ENCODE results near the gene R3HDM2.

R3HDM2 gene

DNA sequence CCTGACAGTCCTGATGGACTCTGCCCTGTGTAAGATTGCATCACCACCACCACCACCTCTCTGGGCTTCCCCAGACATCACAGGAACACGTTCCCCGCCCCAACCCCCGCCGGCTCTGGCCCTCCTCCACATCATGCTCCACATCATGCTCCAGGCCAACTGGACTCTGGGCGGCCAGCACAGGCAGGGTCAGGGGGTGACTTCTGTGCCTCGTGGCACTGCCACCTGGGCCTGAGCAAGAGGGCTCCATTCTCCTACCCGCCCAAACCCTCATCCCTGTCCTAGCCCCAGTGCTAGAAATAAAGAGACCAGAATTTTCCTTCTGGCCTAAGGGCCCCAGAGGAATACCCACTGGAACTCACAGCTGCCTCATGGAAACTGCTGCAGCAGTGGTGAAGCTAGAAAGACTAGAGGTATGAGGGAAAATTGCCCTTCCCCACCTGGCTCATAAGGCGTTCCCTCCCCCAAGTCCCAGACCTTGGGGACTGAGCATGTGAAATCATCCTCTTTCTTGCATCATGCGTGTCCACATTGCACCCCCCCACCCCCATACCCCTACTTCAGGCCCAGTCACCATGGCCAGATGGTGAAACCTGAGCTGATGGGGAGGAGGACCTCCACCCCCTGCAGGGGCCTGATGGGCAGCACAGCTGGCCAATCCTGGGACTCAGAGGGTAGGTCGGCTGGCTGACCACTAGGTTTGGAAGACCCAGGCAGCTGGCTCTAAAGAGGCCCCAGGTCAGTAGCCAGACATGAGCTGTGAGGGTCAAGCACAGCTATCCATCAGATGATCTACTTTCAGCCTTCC lies 23.9 kb upstream of the R3HDM2 start, which contains the start of gene INHBE:
INHBE (plus strand) TSS at position 742 of the 808 bp plus-strand sequence. CDS start 230 bp downstream, outside the sequence.
- no peaks in the 10 kb centered on the region for H3K79me2 ChIP-seq (ENCODE audit: insufficient read depth, low read length)
- peaks cover 12% of the 10 kb centered on the region for H3K4me1 ChIP-seq (ENCODE audit: insufficient read depth, low read length, poor library complexity, severe bottlenecking)
- H4K20me1 ChIP-seq (ENCODE audit: insufficient read depth, low read length, poor library complexity, severe bottlenecking): no peaks in the 10 kb centered on the region
- peak within 1 kb of the TSS; percentile 50 for H3K4me2 ChIP-seq (ENCODE audit: low read depth, low read length, poor library complexity, severe bottlenecking)
- peak within 1 kb of the TSS; percentile 24 for H3K9ac ChIP-seq (ENCODE audit: low read depth, low read length, poor library complexity, severe bottlenecking)
- no peaks in the 10 kb centered on the region for H3K9me3 ChIP-seq (ENCODE audit: insufficient read depth, low read depth, low read length)
- H3K36me3 ChIP-seq (ENCODE audit: insufficient read depth, low read length): no peaks in the 10 kb centered on the region
- TF ChIP-seq, protein P1, sequence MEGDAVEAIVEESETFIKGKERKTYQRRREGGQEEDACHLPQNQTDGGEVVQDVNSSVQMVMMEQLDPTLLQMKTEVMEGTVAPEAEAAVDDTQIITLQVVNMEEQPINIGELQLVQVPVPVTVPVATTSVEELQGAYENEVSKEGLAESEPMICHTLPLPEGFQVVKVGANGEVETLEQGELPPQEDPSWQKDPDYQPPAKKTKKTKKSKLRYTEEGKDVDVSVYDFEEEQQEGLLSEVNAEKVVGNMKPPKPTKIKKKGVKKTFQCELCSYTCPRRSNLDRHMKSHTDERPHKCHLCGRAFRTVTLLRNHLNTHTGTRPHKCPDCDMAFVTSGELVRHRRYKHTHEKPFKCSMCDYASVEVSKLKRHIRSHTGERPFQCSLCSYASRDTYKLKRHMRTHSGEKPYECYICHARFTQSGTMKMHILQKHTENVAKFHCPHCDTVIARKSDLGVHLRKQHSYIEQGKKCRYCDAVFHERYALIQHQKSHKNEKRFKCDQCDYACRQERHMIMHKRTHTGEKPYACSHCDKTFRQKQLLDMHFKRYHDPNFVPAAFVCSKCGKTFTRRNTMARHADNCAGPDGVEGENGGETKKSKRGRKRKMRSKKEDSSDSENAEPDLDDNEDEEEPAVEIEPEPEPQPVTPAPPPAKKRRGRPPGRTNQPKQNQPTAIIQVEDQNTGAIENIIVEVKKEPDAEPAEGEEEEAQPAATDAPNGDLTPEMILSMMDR (conservative IDR thresholded peaks at IDR 0.05; ENCODE audit: low read length): no peak
- TF ChIP-seq EZH2phosphoT487 (IDR thresholded peaks at IDR 0.05; ENCODE audit: borderline replicate concordance): no peak
- peak within 1 kb of the TSS; percentile 37 for H3K4me3 ChIP-seq (ENCODE audit: low read length, poor library complexity, severe bottlenecking)
- peak within 1 kb of the TSS; percentile 72 for H2AFZ ChIP-seq (ENCODE audit: low read length)
- no peaks in the 10 kb centered on the region for H3K27me3 ChIP-seq (ENCODE audit: insufficient read depth, low read length, poor library complexity, severe bottlenecking)
- H3F3A ChIP-seq (ENCODE audit: low read depth): no peaks in the 10 kb centered on the region
- no peaks in the 10 kb centered on the region for H3K9me2 ChIP-seq (replicated peaks; ENCODE audit: low read depth, low read length)

DNA sequence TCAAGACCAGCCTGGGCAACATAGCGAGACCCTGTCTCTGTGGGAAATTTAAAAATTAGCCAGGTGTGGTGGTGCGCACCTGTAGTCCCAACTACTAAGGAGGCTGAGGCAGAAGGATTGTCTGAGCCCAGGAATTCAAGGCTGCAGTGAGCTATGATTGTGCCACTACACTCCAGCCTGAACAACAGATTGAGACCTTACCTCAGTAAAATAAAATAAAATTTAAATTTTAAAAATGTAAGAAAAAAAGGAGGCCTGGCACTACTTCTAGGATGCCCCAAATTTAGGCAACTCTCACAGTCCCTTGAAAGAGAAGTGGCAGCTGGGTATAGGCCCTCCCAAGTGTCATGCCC lies 23.3 kb upstream of the R3HDM2 start:
- Histone ChIP-seq H3K9ac (ENCODE audit: low read depth, low read length, poor library complexity, severe bottlenecking) (no peak overlapping the region), H3K36me3 (ENCODE audit: insufficient read depth, low read length) (no peaks in the 10 kb centered on the region), H3F3A (ENCODE audit: low read depth) (no peaks in the 10 kb centered on the region), H3K27me3 (ENCODE audit: insufficient read depth, low read length, poor library complexity, severe bottlenecking) (no peaks in the 10 kb centered on the region), H2AFZ (ENCODE audit: low read length) (no peak overlapping the region), H3K79me2 (ENCODE audit: insufficient read depth, low read length) (no peaks in the 10 kb centered on the region), H3K4me2 (ENCODE audit: low read depth, low read length, poor library complexity, severe bottlenecking) (no peak overlapping the region), H4K20me1 (ENCODE audit: insufficient read depth, low read length, poor library complexity, severe bottlenecking) (no peaks in the 10 kb centered on the region), H3K9me3 (ENCODE audit: insufficient read depth, low read depth, low read length) (no peaks in the 10 kb centered on the region), H3K9me2 (replicated peaks; ENCODE audit: low read depth, low read length) (no peaks in the 10 kb centered on the region), H3K4me3 (ENCODE audit: low read length, poor library complexity, severe bottlenecking) (no peak overlapping the region), H3K4me1 (ENCODE audit: insufficient read depth, low read length, poor library complexity, severe bottlenecking) (peaks cover 12% of the 10 kb centered on the region)
- TF ChIP-seq, protein P1 (conservative IDR thresholded peaks at IDR 0.05; ENCODE audit: low read length): no peak

DNA sequence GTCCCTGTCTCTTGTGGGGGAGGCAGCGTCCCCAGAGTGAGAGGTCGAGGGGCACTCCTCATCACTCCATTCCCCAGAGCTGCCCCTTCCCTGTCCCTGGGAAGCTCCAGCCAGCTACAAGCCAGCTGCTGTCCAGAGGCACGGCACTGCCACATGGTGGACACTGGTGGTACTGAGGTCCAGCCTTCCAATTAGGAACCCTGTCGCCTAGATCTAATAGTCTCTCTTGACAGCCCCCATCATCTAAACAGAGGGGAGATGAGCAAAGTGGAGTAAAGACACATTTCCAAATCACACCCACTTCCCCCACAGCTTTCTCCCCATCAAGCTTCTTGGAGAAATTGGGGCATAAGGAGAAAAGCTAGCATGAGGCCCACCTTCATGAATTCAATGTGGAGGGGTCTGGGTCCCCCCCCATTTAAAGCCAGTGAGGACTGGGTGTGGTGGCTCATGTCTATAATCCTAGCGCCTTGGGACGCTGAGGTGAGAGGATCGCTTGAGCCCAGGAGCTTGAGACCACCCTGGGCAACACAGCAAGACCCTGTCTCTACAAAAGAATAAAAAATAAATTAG lies 22.2 kb upstream of the R3HDM2 start:
- H3K4me2 ChIP-seq (ENCODE audit: low read depth, low read length, poor library complexity, severe bottlenecking): no peak overlapping the region
- TF ChIP-seq, protein P1 (conservative IDR thresholded peaks at IDR 0.05; ENCODE audit: low read length): peak; percentile 93
- no peak for TF ChIP-seq EZH2phosphoT487 (IDR thresholded peaks at IDR 0.05; ENCODE audit: borderline replicate concordance)
- H3K27me3 ChIP-seq (ENCODE audit: insufficient read depth, low read length, poor library complexity, severe bottlenecking): no peaks in the 10 kb centered on the region
- H3K9ac ChIP-seq (ENCODE audit: low read depth, low read length, poor library complexity, severe bottlenecking): no peak overlapping the region
- H3K36me3 ChIP-seq (ENCODE audit: insufficient read depth, low read length): no peaks in the 10 kb centered on the region
- no peaks in the 10 kb centered on the region for H3K9me2 ChIP-seq (replicated peaks; ENCODE audit: low read depth, low read length)
- peaks cover 6% of the 10 kb centered on the region for H3K4me1 ChIP-seq (ENCODE audit: insufficient read depth, low read length, poor library complexity, severe bottlenecking)
- H3K4me3 ChIP-seq (ENCODE audit: low read length, poor library complexity, severe bottlenecking): no peak overlapping the region
- no peaks in the 10 kb centered on the region for H3F3A ChIP-seq (ENCODE audit: low read depth)
- peak overlapping the region; percentile 41; the same call in 1 of the 2 replicates for H2AFZ ChIP-seq (ENCODE audit: low read length)
- H3K9me3 ChIP-seq (ENCODE audit: insufficient read depth, low read depth, low read length): no peaks in the 10 kb centered on the region
- no peaks in the 10 kb centered on the region for H4K20me1 ChIP-seq (ENCODE audit: insufficient read depth, low read length, poor library complexity, severe bottlenecking)
- H3K79me2 ChIP-seq (ENCODE audit: insufficient read depth, low read length): no peaks in the 10 kb centered on the region
